ENCODE measurements around the gene GABPB2.

DNA sequence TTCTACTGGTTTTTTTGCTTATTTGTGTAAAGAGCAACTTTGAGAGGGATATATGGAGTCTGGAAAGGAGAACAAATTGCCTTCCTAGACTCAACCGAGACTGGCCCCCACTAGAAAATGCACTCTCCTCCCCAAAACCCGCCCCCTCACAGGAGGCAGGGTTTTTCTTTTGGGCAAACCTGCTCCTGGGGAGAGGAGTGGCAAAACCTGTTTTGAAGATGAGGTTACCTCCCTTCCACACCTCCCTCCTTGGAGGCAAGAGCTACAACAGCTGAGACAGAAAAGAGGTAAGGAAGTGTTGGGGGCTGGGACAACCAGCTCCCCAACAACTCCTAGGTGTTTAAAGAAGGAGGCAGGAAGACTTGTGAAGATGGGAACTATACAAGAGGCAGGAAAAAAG, 34.2 kb upstream of the GABPB2 start, which contains the start of gene BNIPL:
- TF ChIP-seq CTCF (conservative IDR thresholded peaks at IDR 0.05; ENCODE audit: low read depth, low read length) (no peak), EZH2 (IDR thresholded peaks at IDR 0.05; ENCODE audit: borderline replicate concordance, low read depth, low read length, poor library complexity, severe bottlenecking) (no peak)
